ENCODE measurements around the gene RYK.

- no peak for TF ChIP-seq ESRRA (CRISPR knock-in tag; IDR thresholded peaks at IDR 0.05; ENCODE audit: borderline replicate concordance)
- no peak for TF ChIP-seq ZBTB21 (CRISPR knock-in tag; IDR thresholded peaks at IDR 0.05; ENCODE audit: borderline replicate concordance)
- TF ChIP-seq, protein P1, sequence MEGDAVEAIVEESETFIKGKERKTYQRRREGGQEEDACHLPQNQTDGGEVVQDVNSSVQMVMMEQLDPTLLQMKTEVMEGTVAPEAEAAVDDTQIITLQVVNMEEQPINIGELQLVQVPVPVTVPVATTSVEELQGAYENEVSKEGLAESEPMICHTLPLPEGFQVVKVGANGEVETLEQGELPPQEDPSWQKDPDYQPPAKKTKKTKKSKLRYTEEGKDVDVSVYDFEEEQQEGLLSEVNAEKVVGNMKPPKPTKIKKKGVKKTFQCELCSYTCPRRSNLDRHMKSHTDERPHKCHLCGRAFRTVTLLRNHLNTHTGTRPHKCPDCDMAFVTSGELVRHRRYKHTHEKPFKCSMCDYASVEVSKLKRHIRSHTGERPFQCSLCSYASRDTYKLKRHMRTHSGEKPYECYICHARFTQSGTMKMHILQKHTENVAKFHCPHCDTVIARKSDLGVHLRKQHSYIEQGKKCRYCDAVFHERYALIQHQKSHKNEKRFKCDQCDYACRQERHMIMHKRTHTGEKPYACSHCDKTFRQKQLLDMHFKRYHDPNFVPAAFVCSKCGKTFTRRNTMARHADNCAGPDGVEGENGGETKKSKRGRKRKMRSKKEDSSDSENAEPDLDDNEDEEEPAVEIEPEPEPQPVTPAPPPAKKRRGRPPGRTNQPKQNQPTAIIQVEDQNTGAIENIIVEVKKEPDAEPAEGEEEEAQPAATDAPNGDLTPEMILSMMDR (IDR thresholded peaks at IDR 0.05), result no peak
- TF ChIP-seq, protein P2, sequence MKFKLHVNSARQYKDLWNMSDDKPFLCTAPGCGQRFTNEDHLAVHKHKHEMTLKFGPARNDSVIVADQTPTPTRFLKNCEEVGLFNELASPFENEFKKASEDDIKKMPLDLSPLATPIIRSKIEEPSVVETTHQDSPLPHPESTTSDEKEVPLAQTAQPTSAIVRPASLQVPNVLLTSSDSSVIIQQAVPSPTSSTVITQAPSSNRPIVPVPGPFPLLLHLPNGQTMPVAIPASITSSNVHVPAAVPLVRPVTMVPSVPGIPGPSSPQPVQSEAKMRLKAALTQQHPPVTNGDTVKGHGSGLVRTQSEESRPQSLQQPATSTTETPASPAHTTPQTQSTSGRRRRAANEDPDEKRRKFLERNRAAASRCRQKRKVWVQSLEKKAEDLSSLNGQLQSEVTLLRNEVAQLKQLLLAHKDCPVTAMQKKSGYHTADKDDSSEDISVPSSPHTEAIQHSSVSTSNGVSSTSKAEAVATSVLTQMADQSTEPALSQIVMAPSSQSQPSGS (CRISPR knock-in tag; IDR thresholded peaks at IDR 0.05; ENCODE audit: borderline replicate concordance, low read depth), result no peak
- TF ChIP-seq KAT7 (CRISPR knock-in tag; IDR thresholded peaks at IDR 0.05; ENCODE audit: borderline replicate concordance), result no peak
These were observed 33.8 kb upstream of the RYK start for GRCh38 chr3:134284438-134284837.
